ENCODE measurements around the gene RFT1.

DNA sequence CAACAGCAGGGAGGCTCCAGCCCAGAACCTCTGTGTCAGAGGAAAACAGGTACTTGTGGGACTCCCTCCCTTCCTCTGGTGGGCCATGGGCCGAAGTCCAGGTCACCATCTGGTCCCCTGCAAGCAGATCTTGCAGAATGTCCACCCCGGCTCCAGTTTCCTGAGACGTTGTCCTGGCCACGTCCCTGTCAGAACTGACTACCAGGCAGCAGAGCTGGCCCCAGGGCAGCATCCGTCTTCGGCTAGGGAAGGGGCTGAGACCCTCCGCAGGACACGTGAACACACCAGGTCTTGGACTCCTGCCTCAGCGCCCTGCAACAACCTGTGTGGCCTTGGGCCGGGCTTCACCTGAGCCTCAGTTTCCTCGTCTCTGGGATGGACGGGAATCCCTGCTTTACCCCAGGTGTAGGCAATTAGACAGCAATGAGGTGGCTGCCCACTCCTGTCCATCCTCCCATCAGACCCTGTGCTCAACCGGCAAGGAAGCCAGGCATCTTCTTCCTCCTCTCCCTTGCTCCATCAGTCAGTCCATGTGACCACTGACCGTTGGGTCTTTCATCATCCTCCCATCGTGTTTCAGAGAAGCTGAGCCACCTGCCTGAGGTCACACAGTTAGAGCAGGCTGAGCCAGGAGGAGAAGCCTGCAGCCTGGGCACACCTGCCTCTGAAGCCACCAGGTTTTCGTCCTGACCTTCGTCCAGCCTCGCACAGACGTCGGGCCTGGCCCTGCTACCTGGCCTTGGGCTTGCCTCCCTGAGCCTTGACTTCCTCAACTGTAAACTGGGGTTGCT, 21.8 kb upstream of the RFT1 start:
- TF ChIP-seq, protein P1, sequence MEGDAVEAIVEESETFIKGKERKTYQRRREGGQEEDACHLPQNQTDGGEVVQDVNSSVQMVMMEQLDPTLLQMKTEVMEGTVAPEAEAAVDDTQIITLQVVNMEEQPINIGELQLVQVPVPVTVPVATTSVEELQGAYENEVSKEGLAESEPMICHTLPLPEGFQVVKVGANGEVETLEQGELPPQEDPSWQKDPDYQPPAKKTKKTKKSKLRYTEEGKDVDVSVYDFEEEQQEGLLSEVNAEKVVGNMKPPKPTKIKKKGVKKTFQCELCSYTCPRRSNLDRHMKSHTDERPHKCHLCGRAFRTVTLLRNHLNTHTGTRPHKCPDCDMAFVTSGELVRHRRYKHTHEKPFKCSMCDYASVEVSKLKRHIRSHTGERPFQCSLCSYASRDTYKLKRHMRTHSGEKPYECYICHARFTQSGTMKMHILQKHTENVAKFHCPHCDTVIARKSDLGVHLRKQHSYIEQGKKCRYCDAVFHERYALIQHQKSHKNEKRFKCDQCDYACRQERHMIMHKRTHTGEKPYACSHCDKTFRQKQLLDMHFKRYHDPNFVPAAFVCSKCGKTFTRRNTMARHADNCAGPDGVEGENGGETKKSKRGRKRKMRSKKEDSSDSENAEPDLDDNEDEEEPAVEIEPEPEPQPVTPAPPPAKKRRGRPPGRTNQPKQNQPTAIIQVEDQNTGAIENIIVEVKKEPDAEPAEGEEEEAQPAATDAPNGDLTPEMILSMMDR (IDR thresholded peaks at IDR 0.05; ENCODE audit: extremely low read depth in 1 of 2, insufficient read depth in 1 of 2, low read depth in 1 of 2, low read length in 2 of 2) = no peak
- TF ChIP-seq, protein P2, sequence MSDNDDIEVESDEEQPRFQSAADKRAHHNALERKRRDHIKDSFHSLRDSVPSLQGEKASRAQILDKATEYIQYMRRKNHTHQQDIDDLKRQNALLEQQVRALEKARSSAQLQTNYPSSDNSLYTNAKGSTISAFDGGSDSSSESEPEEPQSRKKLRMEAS (IDR thresholded peaks at IDR 0.05; ENCODE audit: insufficient read depth, insufficient read length) = no peak
- TF ChIP-seq POLR2A (IDR thresholded peaks at IDR 0.05; ENCODE audit: low read depth, low read length) (no peak), POLR2AphosphoS5 (IDR thresholded peaks at IDR 0.05; ENCODE audit: insufficient read depth, low read depth, low read length) (no peak), FOS (IDR thresholded peaks at IDR 0.05; ENCODE audit: borderline replicate concordance, insufficient read depth, low read length) (no peak), EZH2 (IDR thresholded peaks at IDR 0.05; ENCODE audit: borderline replicate concordance, low read depth, low read length, severe bottlenecking) (no peak), JUN (IDR thresholded peaks at IDR 0.05; ENCODE audit: borderline replicate concordance, insufficient read depth, insufficient read length, low read depth) (no peak)
